Neuronal stem cell (in vitro differentiated cells): ENCODE measurements around the gene TIMMDC1.

Experiments
- DNase-seq: peaks from one replicate; pipeline ENCODE4 v3.0.0-alpha.2; 2013; ENCODE audit warnings: low spot score
- H2AFZ ChIP-seq: one replicate; pipeline ENCODE4 v1.6.1; 2013; ENCODE audit warnings: mild to moderate bottlenecking, low read length, inconsistent platforms
- H2AK5ac ChIP-seq: 2 replicates; pipeline ENCODE4 v1.6.1; 2013; ENCODE audit warnings: low read depth, mild to moderate bottlenecking, inconsistent platforms, low read length, moderate library complexity, mixed read lengths
- H2BK120ac ChIP-seq: 2 replicates; pipeline ENCODE4 v1.6.1; 2013; ENCODE audit warnings: low read depth, mild to moderate bottlenecking, inconsistent platforms, low read length, moderate library complexity, mixed read lengths
- H2BK12ac ChIP-seq: one replicate; pipeline ENCODE4 v1.6.1; 2013; ENCODE audit warnings: low read length, inconsistent platforms
- H2BK15ac ChIP-seq: 2 replicates; pipeline ENCODE4 v1.6.1; 2013; ENCODE audit warnings: mild to moderate bottlenecking, low read length, inconsistent platforms, mixed read lengths
- H2BK5ac ChIP-seq: one replicate; pipeline ENCODE4 v1.6.1; 2013; ENCODE audit warnings: inconsistent platforms, mild to moderate bottlenecking, low read length, moderate library complexity
- H3K14ac ChIP-seq: one replicate; pipeline ENCODE4 v1.6.1; 2013; ENCODE audit warnings: low read length, inconsistent platforms
- H3K18ac ChIP-seq: 2 replicates; pipeline ENCODE4 v1.6.1; 2013; ENCODE audit warnings: low read length, inconsistent platforms
- H3K23ac ChIP-seq: 2 replicates; pipeline ENCODE4 v1.6.1; 2013; ENCODE audit warnings: low read depth, mild to moderate bottlenecking, mixed read lengths, low read length, inconsistent platforms; ENCODE audit not compliant: poor library complexity
- H3K27ac ChIP-seq: replicated peaks from 3 replicates; pipeline ENCODE4 v1.5.1; 2013; ENCODE audit warnings: low read length, inconsistent platforms
- H3K27me3 ChIP-seq, 3 experiments: 2 replicates each; pipeline ENCODE4 v1.6.1; 2013; ENCODE audit warnings: low read length in 3 of 3, mild to moderate bottlenecking in 2 of 3, inconsistent platforms in 1 of 3, low read depth in 1 of 3, mixed read lengths in 1 of 3, moderate library complexity in 1 of 3; ENCODE audit not compliant: control insufficient read depth in 3 of 3, insufficient read depth in 3 of 3
- H3K36me3 ChIP-seq, 2 donors: replicated peaks in 1 of 2; 2 replicates each; pipeline ENCODE4 v1.6.1; 2013; ENCODE audit warnings: low read length in 2 of 2; ENCODE audit not compliant: control insufficient read depth in 2 of 2, insufficient read depth in 2 of 2
- H3K4ac ChIP-seq: 2 replicates; pipeline ENCODE4 v1.6.1; 2013; ENCODE audit warnings: inconsistent platforms, mild to moderate bottlenecking, low read length, moderate library complexity
- H3K4me1 ChIP-seq, 2 donors: 1 replicate in 1 of 2; 2 replicates in 1 of 2; pipeline ENCODE4 v1.6.1; 2013; ENCODE audit warnings: low read length in 2 of 2, low read depth in 1 of 2; ENCODE audit not compliant: control insufficient read depth in 2 of 2, insufficient read depth in 1 of 2
- H3K4me2 ChIP-seq: one replicate; pipeline ENCODE4 v1.6.1; 2013; ENCODE audit warnings: mild to moderate bottlenecking, low read length, inconsistent platforms; ENCODE audit not compliant: insufficient read depth, poor library complexity, severe bottlenecking
- H3K4me3 ChIP-seq, 2 donors: 2 replicates each; pipeline ENCODE4 v1.5.1; 2013; ENCODE audit warnings: low read length in 2 of 2, mild to moderate bottlenecking in 2 of 2, inconsistent platforms in 1 of 2, moderate library complexity in 1 of 2
- H3K79me1 ChIP-seq: one replicate; pipeline ENCODE4 v1.6.1; 2013; ENCODE audit warnings: low read depth, mild to moderate bottlenecking, inconsistent platforms, low read length, moderate library complexity
- H3K9ac ChIP-seq: one replicate; pipeline ENCODE4 v1.6.1; 2013; ENCODE audit warnings: mild to moderate bottlenecking, low read depth, low read length, inconsistent platforms; ENCODE audit not compliant: poor library complexity
- H3K9me3 ChIP-seq, 2 donors: replicated peaks in 1 of 2; 2 replicates each; pipeline versions ENCODE3 to v1.6.1; 2013; ENCODE audit warnings: low read length in 2 of 2, mild to moderate bottlenecking in 2 of 2, inconsistent platforms in 1 of 2, low read depth in 1 of 2, mixed read lengths in 1 of 2, moderate library complexity in 1 of 2; ENCODE audit not compliant: control insufficient read depth in 2 of 2, insufficient read depth in 1 of 2
- H4K8ac ChIP-seq: one replicate; pipeline ENCODE4 v1.6.1; 2013; ENCODE audit warnings: low read depth, mild to moderate bottlenecking, inconsistent platforms, low read length, moderate library complexity
- H4K91ac ChIP-seq: one replicate; pipeline ENCODE4 v1.6.1; 2013; ENCODE audit warnings: low read length, low read depth, mild to moderate bottlenecking, inconsistent platforms; ENCODE audit not compliant: poor library complexity
- WGBS, 2 donors: extraction: QIAGEN DNeasy Blood & Tissue Kit; methylation state at CpG; one replicate each; pipeline ENCODE4 v1.1.7; 2013; ENCODE audit warnings: missing lambda C conversion rate in 2 of 2, mixed read lengths in 1 of 2; ENCODE audit not compliant: insufficient read length in 2 of 2, insufficient replicate concordance in 1 of 2; ENCODE audit errors: extremely low coverage in 2 of 2; 5-methylcytosine and 5-hydroxymethylcytosine counted together

Gene TIMMDC1

DNA sequence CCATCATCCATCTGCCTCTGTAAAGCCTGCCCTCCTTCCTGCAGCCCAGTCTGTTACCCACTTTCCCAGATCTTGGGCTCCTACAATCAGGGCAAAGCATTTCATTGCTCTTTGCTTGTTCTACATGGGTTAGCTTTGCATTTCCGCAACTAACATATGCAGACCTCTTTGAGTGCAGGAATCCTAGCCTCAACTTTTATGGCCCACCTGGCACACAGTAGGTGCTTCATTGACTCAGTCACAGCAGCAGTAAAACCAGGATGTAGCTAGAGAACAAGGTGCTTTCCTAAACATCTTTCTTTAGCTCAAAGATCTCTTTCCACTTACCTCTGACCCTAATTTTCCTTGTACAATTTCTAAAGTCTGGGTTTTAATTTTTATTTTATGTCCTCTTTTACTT, 57.6 kb downstream of the TIMMDC1 start:
- Histone ChIP-seq H4K91ac (no peak overlapping the region), H3K27me3 (peaks cover 0 to 31% (median 0%) of the 10 kb centered on the region in 3 experiments), H3K9me3 (no peaks in the 10 kb centered on the region), H3K4ac (no peak overlapping the region), H3K23ac (no peak overlapping the region), H3K9ac (no peak overlapping the region), H2BK12ac (no peak overlapping the region), H3K4me2 (no peak overlapping the region), H3K79me1 (no peaks in the 10 kb centered on the region), H3K18ac (no peak overlapping the region), H2BK120ac (no peak overlapping the region), H3K36me3 (no peaks in the 10 kb centered on the region), H2BK5ac (no peak overlapping the region), H2BK15ac (no peak overlapping the region), H2AFZ (no peak overlapping the region), H3K27ac (no peak overlapping the region), H3K4me1 (no peaks in the 10 kb centered on the region), H2AK5ac (no peak overlapping the region), H3K4me3 (no peak overlapping the region), H4K8ac (no peak overlapping the region), H3K14ac (no peak overlapping the region)
- DNase-seq, result no peak
- no CpG with 5 or more reads among the region's 1 CpG for WGBS, 2 donors

DNA sequence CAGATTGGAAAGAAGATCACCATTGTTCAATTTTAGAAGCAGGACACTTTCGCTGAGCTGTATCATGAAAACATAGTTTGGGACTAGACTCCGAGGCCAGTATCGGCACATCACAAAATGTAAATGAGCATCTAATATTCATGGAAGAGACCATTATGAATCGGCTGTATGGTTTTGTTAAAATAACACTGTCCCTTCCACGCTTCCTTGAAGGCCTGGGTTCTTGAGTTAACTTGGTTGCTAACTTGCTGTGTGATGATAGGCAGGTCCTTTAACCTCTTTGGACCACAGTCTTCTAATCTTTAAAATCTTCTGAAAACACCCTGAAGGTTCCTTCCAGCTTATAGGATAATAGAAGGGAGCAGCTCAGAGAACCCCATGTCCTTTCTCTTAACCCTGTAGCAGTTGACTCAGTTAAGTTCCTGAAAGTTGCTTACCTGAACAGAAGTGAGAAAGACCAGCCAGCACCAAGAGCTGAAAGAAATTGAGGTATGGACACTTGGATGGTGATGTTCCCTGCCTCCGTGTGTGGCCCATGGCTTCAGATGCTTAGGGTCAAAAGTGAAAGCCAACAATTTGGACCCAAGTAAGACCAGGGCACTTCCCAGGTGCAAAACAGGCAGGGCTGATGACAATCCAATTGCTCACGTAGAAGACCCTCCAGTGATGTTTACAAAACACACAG, 59.0 kb downstream of the TIMMDC1 start:
- Histone ChIP-seq H3K4me1 (no peaks in the 10 kb centered on the region), H4K91ac (no peak overlapping the region), H3K4me3 (no peak overlapping the region), H2AFZ (no peak overlapping the region), H3K4ac (no peak overlapping the region), H3K23ac (no peak overlapping the region), H3K27ac (no peak overlapping the region), H2BK120ac (no peak overlapping the region), H3K79me1 (no peaks in the 10 kb centered on the region), H2BK15ac (no peak overlapping the region), H2BK5ac (no peak overlapping the region), H3K14ac (no peak overlapping the region), H3K4me2 (no peak overlapping the region), H2BK12ac (no peak overlapping the region), H3K18ac (no peak overlapping the region), H3K9ac (no peak overlapping the region), H3K27me3 (peaks cover 0 to 31% (median 0%) of the 10 kb centered on the region in 3 experiments), H4K8ac (no peak overlapping the region), H3K9me3 (no peaks in the 10 kb centered on the region), H3K36me3 (no peaks in the 10 kb centered on the region), H2AK5ac (no peak overlapping the region)
- WGBS, 2 donors, result no CpG with 5 or more reads among the region's 7 CpGs
- DNase-seq, result no peak

DNA sequence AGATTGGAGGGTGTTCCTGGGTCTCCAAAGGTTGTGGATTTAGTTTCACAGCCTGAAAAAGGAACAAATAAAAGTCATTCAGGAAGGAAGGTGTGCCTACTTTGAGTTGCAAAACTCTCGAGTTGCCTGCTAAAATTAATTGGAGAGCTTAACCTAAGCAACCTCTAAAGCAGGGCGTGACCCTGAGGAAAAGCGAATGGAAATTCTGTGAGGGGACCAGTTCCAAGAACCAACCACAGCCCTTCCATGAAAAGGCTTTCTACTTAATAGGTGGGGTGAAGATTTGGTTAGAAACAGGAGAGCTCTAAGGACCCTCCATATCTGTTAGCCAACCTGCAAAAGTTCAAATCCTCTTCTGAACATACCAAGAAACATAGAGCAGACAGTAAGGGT, 59.5 kb downstream of the TIMMDC1 start:
- H4K91ac ChIP-seq, result no peak overlapping the region
- H3K14ac ChIP-seq, result no peak overlapping the region
- H3K27me3 ChIP-seq, result peaks cover 0 to 31% (median 0%) of the 10 kb centered on the region in 3 experiments
- H3K36me3 ChIP-seq, result no peaks in the 10 kb centered on the region
- H2BK120ac ChIP-seq, result no peak overlapping the region
- no CpG with 5 or more reads among the region's 3 CpGs for WGBS, 2 donors
- no peak overlapping the region for H3K18ac ChIP-seq
- H3K23ac ChIP-seq, result no peak overlapping the region
- no peaks in the 10 kb centered on the region for H3K9me3 ChIP-seq
- no peaks in the 10 kb centered on the region for H3K4me1 ChIP-seq
- no peak overlapping the region for H3K9ac ChIP-seq
- H2AK5ac ChIP-seq, result no peak overlapping the region
- no peak overlapping the region for H3K27ac ChIP-seq
- no peak overlapping the region for H4K8ac ChIP-seq
- no peak overlapping the region for H2BK5ac ChIP-seq
- no peak overlapping the region for H3K4me2 ChIP-seq
- no peak overlapping the region for H2BK15ac ChIP-seq
- no peak overlapping the region for H3K4ac ChIP-seq
- no peak overlapping the region for H2AFZ ChIP-seq
- no peak for DNase-seq
- H3K4me3 ChIP-seq, result no peak overlapping the region
- H2BK12ac ChIP-seq, result no peak overlapping the region
- H3K79me1 ChIP-seq, result no peaks in the 10 kb centered on the region

DNA sequence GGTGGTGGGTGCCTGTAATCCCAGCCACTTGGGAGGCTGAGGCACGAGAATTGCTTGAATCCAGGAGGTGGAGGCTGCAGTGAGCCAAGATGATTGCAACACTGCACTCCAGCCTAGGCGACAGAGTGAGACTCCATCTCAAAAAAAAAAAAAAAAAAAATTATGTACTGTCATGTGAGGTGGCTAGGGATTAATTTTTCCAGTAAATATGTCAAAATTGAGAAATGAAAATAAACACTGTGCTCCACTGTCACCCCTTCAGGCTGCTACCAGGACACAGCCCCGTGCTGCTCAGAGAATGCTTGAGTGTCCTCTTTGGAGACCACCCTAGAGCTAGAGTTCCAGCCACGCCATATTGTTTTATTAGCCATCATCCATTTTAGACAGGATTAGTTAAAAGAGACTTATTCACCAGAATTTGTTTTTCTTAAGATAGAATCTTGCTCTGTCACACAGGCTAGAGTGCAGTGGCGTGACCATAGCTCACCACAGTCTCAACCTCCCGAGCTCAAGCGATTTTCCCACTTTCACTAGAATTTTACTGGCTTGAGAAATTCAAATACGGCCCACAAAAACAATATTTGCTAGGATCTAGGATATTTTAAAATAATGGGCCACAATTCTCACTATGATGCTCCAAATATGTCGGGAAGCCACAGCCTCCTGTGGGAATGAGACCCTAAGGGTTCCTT, 60.4 kb downstream of the TIMMDC1 start:
- no peak overlapping the region for H2AFZ ChIP-seq
- H3K27me3 ChIP-seq, result peaks cover 0 to 31% (median 0%) of the 10 kb centered on the region in 3 experiments
- no peak overlapping the region for H3K27ac ChIP-seq
- H2BK5ac ChIP-seq, result no peak overlapping the region
- H3K4me3 ChIP-seq, result no peak overlapping the region
- H3K4ac ChIP-seq, result no peak overlapping the region
- no peak overlapping the region for H3K23ac ChIP-seq
- H4K8ac ChIP-seq, result no peak overlapping the region
- no peaks in the 10 kb centered on the region for H3K4me1 ChIP-seq
- H4K91ac ChIP-seq, result no peak overlapping the region
- H3K14ac ChIP-seq, result no peak overlapping the region
- H3K18ac ChIP-seq, result no peak overlapping the region
- H3K9ac ChIP-seq, result no peak overlapping the region
- no peak overlapping the region for H2BK12ac ChIP-seq
- no peak overlapping the region for H2BK120ac ChIP-seq
- H3K9me3 ChIP-seq, result no peaks in the 10 kb centered on the region
- H2AK5ac ChIP-seq, result no peak overlapping the region
- no peak for DNase-seq
- H3K36me3 ChIP-seq, result no peaks in the 10 kb centered on the region
- no peaks in the 10 kb centered on the region for H3K79me1 ChIP-seq
- H3K4me2 ChIP-seq, result no peak overlapping the region
- H2BK15ac ChIP-seq, result no peak overlapping the region
- WGBS, 2 donors, result no CpG with 5 or more reads among the region's 9 CpGs
